ENCODE measurements around the gene LIPG. TPM values are rescaled to one million over a fixed set of nuclear protein-coding genes. Genes with fewer than 3 reads are reported as not detected.

LIPG gene
- total RNA-seq, 4 donors from 2014 or later = 230 to 981 (median 515) TPM

GRCh38 chr18:49524951-49525350, 36.9 kb upstream of the LIPG start:
- Histone ChIP-seq H3K27ac (no peak overlapping the region), H3K27me3 (no peaks in the 10 kb centered on the region), H3K36me3 (no peaks in the 10 kb centered on the region), H3K9me3 (no peaks in the 10 kb centered on the region), H3K4me3 (replicated peaks in 1 of 3) (no peak overlapping the region), H3K4me1 (peaks cover 0 to 6% of the 10 kb centered on the region in 2 donors)
- 92 to 98% methylated on average over 2 of the region's 2 CpGs for WGBS, 2 donors
- no peak for DNase-seq
- intact Hi-C loops (cut with DNase I) = no loop called here
- TF ChIP-seq POLR2A (IDR thresholded peaks at IDR 0.05) = no peak
- TF ChIP-seq, protein P1, sequence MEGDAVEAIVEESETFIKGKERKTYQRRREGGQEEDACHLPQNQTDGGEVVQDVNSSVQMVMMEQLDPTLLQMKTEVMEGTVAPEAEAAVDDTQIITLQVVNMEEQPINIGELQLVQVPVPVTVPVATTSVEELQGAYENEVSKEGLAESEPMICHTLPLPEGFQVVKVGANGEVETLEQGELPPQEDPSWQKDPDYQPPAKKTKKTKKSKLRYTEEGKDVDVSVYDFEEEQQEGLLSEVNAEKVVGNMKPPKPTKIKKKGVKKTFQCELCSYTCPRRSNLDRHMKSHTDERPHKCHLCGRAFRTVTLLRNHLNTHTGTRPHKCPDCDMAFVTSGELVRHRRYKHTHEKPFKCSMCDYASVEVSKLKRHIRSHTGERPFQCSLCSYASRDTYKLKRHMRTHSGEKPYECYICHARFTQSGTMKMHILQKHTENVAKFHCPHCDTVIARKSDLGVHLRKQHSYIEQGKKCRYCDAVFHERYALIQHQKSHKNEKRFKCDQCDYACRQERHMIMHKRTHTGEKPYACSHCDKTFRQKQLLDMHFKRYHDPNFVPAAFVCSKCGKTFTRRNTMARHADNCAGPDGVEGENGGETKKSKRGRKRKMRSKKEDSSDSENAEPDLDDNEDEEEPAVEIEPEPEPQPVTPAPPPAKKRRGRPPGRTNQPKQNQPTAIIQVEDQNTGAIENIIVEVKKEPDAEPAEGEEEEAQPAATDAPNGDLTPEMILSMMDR (IDR thresholded peaks at IDR 0.05) = no peak

DNA sequence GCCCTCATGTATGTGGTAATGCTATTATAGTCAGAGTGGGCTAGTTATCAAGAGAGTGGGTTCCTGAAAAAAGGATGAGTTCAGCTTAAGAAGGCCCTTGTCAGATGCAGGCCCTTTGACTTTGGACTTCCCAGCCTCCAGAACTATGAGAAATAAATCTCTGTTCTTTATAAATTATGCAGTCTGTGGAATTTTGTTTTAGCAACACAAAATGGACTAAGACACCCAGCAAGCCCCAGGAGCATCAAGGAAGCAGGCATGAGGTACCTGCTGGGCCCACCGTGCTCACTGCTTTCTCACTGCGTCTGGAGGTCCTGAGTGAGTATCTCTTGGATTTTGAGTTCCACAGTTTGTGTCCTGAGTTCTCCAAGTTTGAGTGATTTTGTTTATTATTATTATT, 35.9 kb upstream of the LIPG start:
- Histone ChIP-seq H3K4me1 (peaks cover 0 to 7% of the 10 kb centered on the region in 2 donors), H3K27ac (no peak overlapping the region), H3K9me3 (no peaks in the 10 kb centered on the region), H3K36me3 (no peaks in the 10 kb centered on the region), H3K27me3 (no peaks in the 10 kb centered on the region), H3K4me3 (replicated peaks in 1 of 3) (no peak overlapping the region)
- TF ChIP-seq, protein P1 (IDR thresholded peaks at IDR 0.05) = no peak
- TF ChIP-seq POLR2A (IDR thresholded peaks at IDR 0.05) = no peak
- intact Hi-C loops (cut with DNase I) = no loop called here
- 92 to 100% methylated on average over 2 of the region's 2 CpGs for WGBS, 2 donors
- no peak for DNase-seq

DNA sequence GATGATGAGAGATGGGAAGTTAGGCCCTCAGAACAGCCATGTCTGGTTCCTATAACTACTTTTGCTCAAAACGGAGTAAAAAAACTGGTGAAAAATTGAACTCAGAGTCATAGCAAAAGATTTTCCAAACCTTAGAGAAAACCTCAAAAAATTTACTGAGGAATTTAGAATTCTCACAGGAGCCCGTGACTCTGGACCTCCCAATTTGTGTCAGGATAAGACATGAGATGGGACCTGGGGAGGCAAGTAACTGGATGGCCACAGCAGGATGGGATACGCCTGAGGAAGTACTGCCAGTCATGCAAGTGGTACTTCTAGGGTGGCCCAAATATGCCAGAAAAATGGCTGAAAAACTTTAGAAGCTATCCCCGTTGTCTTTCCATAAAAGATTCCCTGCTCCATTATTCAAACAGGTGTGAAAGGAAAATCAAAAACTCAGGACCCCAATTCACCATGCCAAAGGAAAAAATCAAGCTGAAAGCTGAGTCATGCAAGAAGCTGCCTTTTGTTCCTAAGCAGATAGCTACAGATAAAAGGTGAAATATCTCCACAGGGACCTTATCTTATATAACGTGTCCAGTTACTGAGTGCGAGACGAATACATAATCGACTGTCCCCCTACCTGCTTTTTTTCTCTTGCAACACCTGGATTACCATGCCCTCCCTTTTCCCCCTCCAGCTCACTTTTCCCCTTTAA, 34.1 kb upstream of the LIPG start:
- no peaks in the 10 kb centered on the region for H3K27me3 ChIP-seq
- intact Hi-C loops (cut with DNase I) = no loop called here
- no peak for DNase-seq
- no peak for TF ChIP-seq POLR2A (IDR thresholded peaks at IDR 0.05)
- 74 to 76% methylated on average over 8 of the region's 8 CpGs for WGBS, 2 donors
- H3K27ac ChIP-seq = no peak overlapping the region
- no peaks in the 10 kb centered on the region for H3K36me3 ChIP-seq
- peaks cover 0 to 7% of the 10 kb centered on the region in 2 donors for H3K4me1 ChIP-seq
- H3K4me3 ChIP-seq (replicated peaks in 1 of 3) = no peak overlapping the region
- H3K9me3 ChIP-seq = no peaks in the 10 kb centered on the region

DNA sequence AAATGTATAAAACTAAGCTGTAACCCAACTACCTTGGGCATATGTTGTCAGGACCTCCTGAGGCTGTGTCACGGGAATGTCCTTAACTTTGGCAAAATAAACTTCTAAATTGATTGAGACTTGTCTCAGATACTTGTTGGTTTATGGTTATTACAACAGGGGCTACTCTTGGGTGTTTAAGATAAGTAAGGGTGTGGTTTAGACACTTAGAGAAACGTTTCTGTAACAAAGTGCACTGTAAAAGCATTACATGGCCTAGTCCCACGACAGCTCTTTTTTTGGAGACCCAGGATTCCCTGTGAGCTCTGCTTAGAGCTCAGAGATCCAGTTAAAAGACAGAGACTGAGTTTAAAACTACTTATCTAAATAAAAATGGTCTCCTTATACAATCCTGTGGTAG, 32.3 kb upstream of the LIPG start:
- Histone ChIP-seq H3K27me3 (no peaks in the 10 kb centered on the region), H3K27ac (no peak overlapping the region), H3K4me3 (replicated peaks in 1 of 3) (no peak overlapping the region), H3K9me3 (no peaks in the 10 kb centered on the region), H3K36me3 (no peaks in the 10 kb centered on the region), H3K4me1 (peaks cover 0 to 7% of the 10 kb centered on the region in 2 donors)
- TF ChIP-seq, protein P1 (IDR thresholded peaks at IDR 0.05) = no peak
- TF ChIP-seq POLR2A (IDR thresholded peaks at IDR 0.05) = no peak
- intact Hi-C loops (cut with DNase I) = no loop called here
- WGBS, 2 donors = 40 to 55% methylated on average over 3 of the region's 3 CpGs
- DNase-seq = no peak

DNA sequence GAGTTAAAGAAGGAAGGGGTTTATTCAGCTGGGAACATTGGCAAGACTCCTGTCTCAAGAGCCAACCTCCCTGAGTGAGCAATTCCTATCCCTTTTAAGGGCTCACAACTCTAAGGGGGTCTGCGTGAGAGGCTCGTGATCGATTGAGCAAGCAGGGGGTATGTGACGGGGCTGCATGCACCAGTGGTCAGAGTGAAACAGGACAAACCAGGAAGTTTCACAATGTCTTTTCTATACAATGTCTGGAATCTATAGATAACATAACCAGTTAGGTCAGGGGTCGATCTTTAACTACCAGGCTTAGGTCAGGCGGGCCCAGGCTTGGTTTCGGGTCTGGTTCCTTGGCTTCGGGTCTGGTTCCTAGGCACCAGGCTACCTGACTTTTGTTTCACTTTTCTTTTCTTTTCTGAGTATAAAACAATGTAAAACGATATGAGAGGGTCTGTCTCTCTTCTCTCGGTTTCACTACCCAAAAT, 30.1 kb upstream of the LIPG start:
- Histone ChIP-seq H3K4me3 (replicated peaks in 1 of 3) (no peak overlapping the region), H3K27me3 (no peaks in the 10 kb centered on the region), H3K9me3 (no peaks in the 10 kb centered on the region), H3K4me1 (peaks cover 0 to 7% of the 10 kb centered on the region in 2 donors), H3K36me3 (no peaks in the 10 kb centered on the region), H3K27ac (no peak overlapping the region)
- peak in 1 of 2 donors; percentile 5 for DNase-seq
- WGBS, 2 donors = 70% methylated on average over 10 of the region's 10 CpGs
- intact Hi-C loops (cut with DNase I) = no loop called here
- TF ChIP-seq POLR2A (IDR thresholded peaks at IDR 0.05) = no peak
- TF ChIP-seq, protein P1 (IDR thresholded peaks at IDR 0.05) = no peak
